Measurements from ENCODE around the gene METTL22.

GRCh38 chr16:8579559-8579958 lies 41.9 kb upstream of the METTL22 start:
- no peak for TF ChIP-seq BCLAF1 (IDR thresholded peaks at IDR 0.05)
- no peak for TF ChIP-seq LARP7 (IDR thresholded peaks at IDR 0.05)
- TF ChIP-seq POLR2A (IDR thresholded peaks at IDR 0.05; ENCODE audit: low read depth, low read length) = no peak
- no peak for TF ChIP-seq CBX5 (IDR thresholded peaks at IDR 0.05; ENCODE audit: low read depth)
- no peak for TF ChIP-seq JUNB (IDR thresholded peaks at IDR 0.05)
- no peak for TF ChIP-seq TCF12 (IDR thresholded peaks at IDR 0.05; ENCODE audit: low read depth, low read length)
- TF ChIP-seq CTCF (IDR thresholded peaks at IDR 0.05 in 2 of 3, conservative IDR thresholded peaks at IDR 0.05 in 1 of 3; ENCODE audit: control insufficient read depth in 2 of 3, extremely low read depth in 1 of 3, insufficient read depth in 1 of 3, low read depth in 3 of 3, low read length in 3 of 3) = no peak
- no peak for TF ChIP-seq BMI1 (IDR thresholded peaks at IDR 0.05; ENCODE audit: borderline replicate concordance)
- no peak for TF ChIP-seq NBN (IDR thresholded peaks at IDR 0.05)
- no peak for TF ChIP-seq KDM1A (IDR thresholded peaks at IDR 0.05; ENCODE audit: borderline replicate concordance)

All from GM12878 (cell line).